Liver (tissue), 9 donors: ENCODE data around the gene TNK1. TPM values are rescaled to one million over a fixed set of nuclear protein-coding genes. Genes with fewer than 3 reads are reported as not detected.

Experiments used
- DNase-seq: peaks from one replicate; pipeline ENCODE4 v3.0.0-alpha.2; 2017; ENCODE audit warnings: low spot score
- H3K27ac ChIP-seq, 2 donors: one replicate each; pipeline ENCODE4 v1.7.0; 2013; ENCODE audit warnings: inconsistent platforms in 2 of 2, low read length in 2 of 2, control low read depth in 1 of 2, low read depth in 1 of 2, mild to moderate bottlenecking in 1 of 2
- H3K27me3 ChIP-seq, 4 donors: one replicate each; pipeline versions ENCODE4 v1.6.1 to v1.7.0; 2013; ENCODE audit warnings: low read length in 3 of 4, inconsistent platforms in 1 of 4, mild to moderate bottlenecking in 1 of 4, moderate library complexity in 1 of 4; ENCODE audit not compliant: control insufficient read depth in 4 of 4, insufficient read depth in 4 of 4
- H3K36me3 ChIP-seq, 4 donors: one replicate each; pipeline versions ENCODE4 v1.6.1 to v1.7.0; 2013; ENCODE audit warnings: low read length in 3 of 4, mild to moderate bottlenecking in 3 of 4, low read depth in 1 of 4, moderate library complexity in 1 of 4; ENCODE audit not compliant: control insufficient read depth in 4 of 4, insufficient read depth in 3 of 4
- H3K4me1 ChIP-seq, 4 donors: one replicate each; pipeline versions ENCODE4 v1.6.1 to v1.7.0; 2013; ENCODE audit warnings: low read length in 3 of 4, mild to moderate bottlenecking in 3 of 4, moderate library complexity in 1 of 4; ENCODE audit not compliant: control insufficient read depth in 4 of 4, insufficient read depth in 4 of 4
- H3K4me3 ChIP-seq, 3 donors: one replicate each; pipeline versions ENCODE4 v1.6.1 to v1.7.0; 2013; ENCODE audit warnings: low read length in 3 of 3, control low read depth in 1 of 3, low read depth in 1 of 3, mild to moderate bottlenecking in 1 of 3
- H3K9ac ChIP-seq, 2 donors: one replicate each; pipeline ENCODE4 v1.7.0; 2013; ENCODE audit warnings: low read length in 2 of 2, mild to moderate bottlenecking in 2 of 2, moderate library complexity in 2 of 2, control low read depth in 1 of 2, low read depth in 1 of 2
- H3K9me3 ChIP-seq, 4 donors: one replicate each; pipeline versions ENCODE4 v1.6.1 to v1.7.0; 2013; ENCODE audit warnings: low read length in 3 of 4; ENCODE audit not compliant: control insufficient read depth in 4 of 4
- EGR1 ChIP-seq, 2 donors: IDR thresholded peaks; 2 replicates each; pipeline ENCODE4 v1.6.1; 2016 to 2018; ENCODE audit warnings: antibody characterized with exemption in 2 of 2, low read depth in 2 of 2
- FOXA1 ChIP-seq: IDR thresholded peaks from 2 replicates; pipeline ENCODE4 v1.6.1; 2016; ENCODE audit warnings: antibody characterized with exemption
- FOXA2 ChIP-seq: IDR thresholded peaks from 2 replicates; pipeline ENCODE4 v1.6.1; 2016; ENCODE audit warnings: antibody characterized with exemption
- GABPA ChIP-seq, 2 donors: IDR thresholded peaks in 1 of 2; conservative IDR thresholded peaks in 1 of 2; 2 replicates each; pipeline ENCODE4 v1.6.1; 2016; ENCODE audit warnings: antibody characterized with exemption in 2 of 2, mild to moderate bottlenecking in 1 of 2, moderate library complexity in 1 of 2
- HNF4A ChIP-seq, 2 donors: conservative IDR thresholded peaks; 2 replicates each; pipeline ENCODE4 v1.6.1; 2016; ENCODE audit warnings: antibody characterized with exemption in 2 of 2, mild to moderate bottlenecking in 2 of 2
- HNF4G ChIP-seq: IDR thresholded peaks from 2 replicates; pipeline ENCODE4 v1.6.1; 2016; ENCODE audit warnings: antibody characterized with exemption
- JUND ChIP-seq, 2 donors: IDR thresholded peaks; 2 replicates each; pipeline ENCODE4 v1.6.1; 2016; ENCODE audit warnings: antibody characterized with exemption in 2 of 2
- NR2F2 ChIP-seq: IDR thresholded peaks from 2 replicates; pipeline ENCODE4 v1.6.1; 2016; ENCODE audit warnings: antibody characterized with exemption
- RAD21 ChIP-seq, 2 donors: IDR thresholded peaks; 2 replicates each; pipeline ENCODE4 v1.6.1; 2016; ENCODE audit warnings: antibody characterized with exemption in 2 of 2, mild to moderate bottlenecking in 2 of 2
- RXRA ChIP-seq, 2 donors: IDR thresholded peaks; 2 replicates each; pipeline ENCODE4 v1.6.1; 2017 to 2018; ENCODE audit warnings: antibody characterized with exemption in 2 of 2, mild to moderate bottlenecking in 1 of 2
- SP1 ChIP-seq: IDR thresholded peaks from 2 replicates; pipeline ENCODE4 v1.6.1; 2018; ENCODE audit warnings: antibody characterized with exemption, mild to moderate bottlenecking
- TAF1 ChIP-seq: conservative IDR thresholded peaks from 2 replicates; pipeline ENCODE4 v1.6.1; 2016; ENCODE audit warnings: antibody characterized with exemption, mild to moderate bottlenecking
- YY1 ChIP-seq: IDR thresholded peaks from 2 replicates; pipeline ENCODE4 v1.6.1; 2016; ENCODE audit warnings: antibody characterized with exemption, mild to moderate bottlenecking
- WGBS: extraction: QIAGEN DNeasy Blood & Tissue Kit; methylation state at CpG from one replicate; pipeline ENCODE4 v1.1.7; 2013; 5-methylcytosine and 5-hydroxymethylcytosine counted together
- polyA plus RNA-seq, 2 donors: library from polyadenylated mRNA; stranded (reverse) in 1 of 2; unstranded in 1 of 2; fragments of 200-250 nt in 1 of 2; fragments of >200 nt in 1 of 2; fragmentation: Nextera tagmentation in 1 of 2; extraction: Ambion mirVana in 1 of 2; gene quantifications; one replicate each; pipeline versions ENCODE4 v1.2.1 to v1.2.3, GENCODE V29; 2013 to 2015
- total RNA-seq, 2 donors: library from RNA; depleted of rRNA; stranded (reverse); fragments of >200 nt; gene quantifications; one replicate each; pipeline ENCODE4 v1.2.3, GENCODE V29; 2014
- TF ChIP-seq, protein P1 (sequence below): IDR thresholded peaks from 2 replicates; pipeline ENCODE4 v1.6.1; 2016; ENCODE audit warnings: antibody characterized with exemption
- TF ChIP-seq, protein P2 (sequence below): IDR thresholded peaks from 2 replicates; pipeline ENCODE4 v1.6.1; 2016; ENCODE audit warnings: antibody characterized with exemption
- TF ChIP-seq, protein P3 (sequence below): IDR thresholded peaks from 2 replicates; pipeline ENCODE4 v1.6.1; 2016; ENCODE audit warnings: antibody characterized with exemption, mild to moderate bottlenecking
- TF ChIP-seq, protein P4 (sequence below): fragments of 150-350 bp; IDR thresholded peaks from 2 replicates; pipeline ENCODE4 v1.5.1; 2017; ENCODE audit warnings: improper control_type of control experiment, low read depth, low read length; ENCODE audit not compliant: missing input control
- TF ChIP-seq, protein P5 (sequence below): IDR thresholded peaks from 2 replicates; pipeline ENCODE4 v1.6.1; 2016; ENCODE audit warnings: antibody characterized with exemption
- donor health status: healthy.
- donor health status: healthy.
- donor health status: healthy.
- donor health status: healthy.
- donor health status: healthy.

TNK1 gene
- total and polyA plus RNA-seq, 4 donors = 0.05 to 3.5 (median 2.5) TPM

DNA sequence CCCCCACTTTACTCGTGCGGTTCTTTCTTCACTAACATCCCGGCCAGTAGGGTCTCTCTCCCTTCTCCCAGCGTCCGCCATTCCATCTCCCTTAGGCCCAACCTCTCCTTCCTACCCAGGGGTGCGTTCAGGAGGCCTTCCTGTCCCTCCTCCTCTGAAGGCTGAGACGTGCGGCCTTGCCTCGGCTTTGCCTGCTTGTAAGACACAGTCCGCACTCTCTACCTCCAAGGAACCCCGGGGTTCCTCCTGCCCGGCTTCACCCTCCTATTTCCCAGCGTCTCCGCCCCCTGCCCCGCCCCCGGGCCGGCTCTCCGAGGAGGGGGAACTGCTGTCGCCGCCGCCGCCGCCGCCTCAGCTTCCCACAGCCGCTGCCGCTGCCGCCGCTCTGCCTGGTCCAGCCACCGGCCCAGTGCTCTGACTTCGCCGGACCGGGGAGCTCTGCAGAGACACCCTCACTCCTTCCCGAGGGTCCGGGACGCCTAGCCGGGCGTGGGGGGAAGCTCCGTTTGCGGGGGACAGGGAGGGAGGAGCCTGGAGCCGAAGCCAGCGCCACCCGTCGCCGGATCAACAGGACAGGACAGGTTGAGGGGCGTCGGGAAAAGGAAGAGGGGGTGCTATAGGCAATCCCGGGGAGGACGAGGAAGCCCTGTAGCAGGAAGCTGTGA lies 57.2 kb downstream of the TNK1 start (continued):
- TF ChIP-seq YY1 (no peak), GABPA (IDR thresholded peaks at IDR 0.05 in 1 of 2, conservative IDR thresholded peaks at IDR 0.05 in 1 of 2) (no peak), RXRA (IDR thresholded peaks at IDR 0.05) (no peak)

DNA sequence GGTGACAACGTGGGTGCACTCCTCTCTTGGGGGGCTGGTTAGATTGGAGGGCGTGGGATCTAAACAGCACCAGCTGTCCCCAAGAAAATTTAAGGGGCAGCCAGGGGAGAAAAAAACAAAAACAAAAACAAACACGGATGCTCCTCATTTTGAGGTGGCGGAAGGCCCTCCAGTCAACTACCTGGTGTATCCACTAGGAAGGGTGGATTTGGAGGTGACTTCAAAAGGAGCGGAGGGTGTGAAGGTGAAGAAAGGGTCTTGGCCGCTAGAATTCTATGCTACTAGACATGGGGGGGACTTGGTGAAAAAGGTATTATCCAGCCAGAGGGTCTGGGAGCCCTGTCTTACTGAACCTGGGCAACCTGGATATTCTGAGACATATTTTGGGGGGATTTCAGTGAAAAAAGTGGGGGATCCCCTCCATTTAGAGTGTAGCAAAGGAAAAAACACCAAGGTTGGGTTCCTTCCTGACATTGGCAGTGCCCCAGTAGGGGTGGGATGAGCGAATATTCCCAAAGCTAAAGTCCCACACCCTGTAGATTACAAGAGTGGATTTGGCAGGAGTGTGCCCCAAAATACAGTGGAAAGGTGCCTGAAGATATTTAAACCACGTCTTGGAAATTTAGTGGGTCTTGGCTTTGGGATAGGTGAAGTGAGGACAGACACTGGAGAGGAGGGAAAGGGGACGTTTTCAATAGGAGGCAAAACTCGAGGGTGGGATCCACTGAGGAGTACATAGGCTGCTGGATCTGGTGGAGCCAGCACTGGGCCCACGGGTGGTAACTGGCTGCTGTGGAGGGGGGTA lies 58.0 kb downstream of the TNK1 start:
- DNase-seq = no peak
- TF ChIP-seq, protein P1, sequence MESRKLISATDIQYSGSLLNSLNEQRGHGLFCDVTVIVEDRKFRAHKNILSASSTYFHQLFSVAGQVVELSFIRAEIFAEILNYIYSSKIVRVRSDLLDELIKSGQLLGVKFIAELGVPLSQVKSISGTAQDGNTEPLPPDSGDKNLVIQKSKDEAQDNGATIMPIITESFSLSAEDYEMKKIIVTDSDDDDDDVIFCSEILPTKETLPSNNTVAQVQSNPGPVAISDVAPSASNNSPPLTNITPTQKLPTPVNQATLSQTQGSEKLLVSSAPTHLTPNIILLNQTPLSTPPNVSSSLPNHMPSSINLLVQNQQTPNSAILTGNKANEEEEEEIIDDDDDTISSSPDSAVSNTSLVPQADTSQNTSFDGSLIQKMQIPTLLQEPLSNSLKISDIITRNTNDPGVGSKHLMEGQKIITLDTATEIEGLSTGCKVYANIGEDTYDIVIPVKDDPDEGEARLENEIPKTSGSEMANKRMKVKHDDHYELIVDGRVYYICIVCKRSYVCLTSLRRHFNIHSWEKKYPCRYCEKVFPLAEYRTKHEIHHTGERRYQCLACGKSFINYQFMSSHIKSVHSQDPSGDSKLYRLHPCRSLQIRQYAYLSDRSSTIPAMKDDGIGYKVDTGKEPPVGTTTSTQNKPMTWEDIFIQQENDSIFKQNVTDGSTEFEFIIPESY = no peak
- TF ChIP-seq, protein P2, sequence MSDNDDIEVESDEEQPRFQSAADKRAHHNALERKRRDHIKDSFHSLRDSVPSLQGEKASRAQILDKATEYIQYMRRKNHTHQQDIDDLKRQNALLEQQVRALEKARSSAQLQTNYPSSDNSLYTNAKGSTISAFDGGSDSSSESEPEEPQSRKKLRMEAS = no peak
- TF ChIP-seq RXRA (IDR thresholded peaks at IDR 0.05) (no peak), SP1 (no peak), GABPA (IDR thresholded peaks at IDR 0.05 in 1 of 2, conservative IDR thresholded peaks at IDR 0.05 in 1 of 2) (no peak), NR2F2 (no peak), JUND (IDR thresholded peaks at IDR 0.05) (no peak), EGR1 (IDR thresholded peaks at IDR 0.05; ENCODE audit: low read depth in 2 of 2) (no peak), TAF1 (no peak), HNF4A (conservative IDR thresholded peaks at IDR 0.05) (no peak), FOXA2 (no peak), HNF4G (no peak), FOXA1 (no peak), RAD21 (IDR thresholded peaks at IDR 0.05) (no peak), YY1 (no peak)
- TF ChIP-seq, protein P3, sequence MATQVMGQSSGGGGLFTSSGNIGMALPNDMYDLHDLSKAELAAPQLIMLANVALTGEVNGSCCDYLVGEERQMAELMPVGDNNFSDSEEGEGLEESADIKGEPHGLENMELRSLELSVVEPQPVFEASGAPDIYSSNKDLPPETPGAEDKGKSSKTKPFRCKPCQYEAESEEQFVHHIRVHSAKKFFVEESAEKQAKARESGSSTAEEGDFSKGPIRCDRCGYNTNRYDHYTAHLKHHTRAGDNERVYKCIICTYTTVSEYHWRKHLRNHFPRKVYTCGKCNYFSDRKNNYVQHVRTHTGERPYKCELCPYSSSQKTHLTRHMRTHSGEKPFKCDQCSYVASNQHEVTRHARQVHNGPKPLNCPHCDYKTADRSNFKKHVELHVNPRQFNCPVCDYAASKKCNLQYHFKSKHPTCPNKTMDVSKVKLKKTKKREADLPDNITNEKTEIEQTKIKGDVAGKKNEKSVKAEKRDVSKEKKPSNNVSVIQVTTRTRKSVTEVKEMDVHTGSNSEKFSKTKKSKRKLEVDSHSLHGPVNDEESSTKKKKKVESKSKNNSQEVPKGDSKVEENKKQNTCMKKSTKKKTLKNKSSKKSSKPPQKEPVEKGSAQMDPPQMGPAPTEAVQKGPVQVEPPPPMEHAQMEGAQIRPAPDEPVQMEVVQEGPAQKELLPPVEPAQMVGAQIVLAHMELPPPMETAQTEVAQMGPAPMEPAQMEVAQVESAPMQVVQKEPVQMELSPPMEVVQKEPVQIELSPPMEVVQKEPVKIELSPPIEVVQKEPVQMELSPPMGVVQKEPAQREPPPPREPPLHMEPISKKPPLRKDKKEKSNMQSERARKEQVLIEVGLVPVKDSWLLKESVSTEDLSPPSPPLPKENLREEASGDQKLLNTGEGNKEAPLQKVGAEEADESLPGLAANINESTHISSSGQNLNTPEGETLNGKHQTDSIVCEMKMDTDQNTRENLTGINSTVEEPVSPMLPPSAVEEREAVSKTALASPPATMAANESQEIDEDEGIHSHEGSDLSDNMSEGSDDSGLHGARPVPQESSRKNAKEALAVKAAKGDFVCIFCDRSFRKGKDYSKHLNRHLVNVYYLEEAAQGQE = no peak
- TF ChIP-seq, protein P4, sequence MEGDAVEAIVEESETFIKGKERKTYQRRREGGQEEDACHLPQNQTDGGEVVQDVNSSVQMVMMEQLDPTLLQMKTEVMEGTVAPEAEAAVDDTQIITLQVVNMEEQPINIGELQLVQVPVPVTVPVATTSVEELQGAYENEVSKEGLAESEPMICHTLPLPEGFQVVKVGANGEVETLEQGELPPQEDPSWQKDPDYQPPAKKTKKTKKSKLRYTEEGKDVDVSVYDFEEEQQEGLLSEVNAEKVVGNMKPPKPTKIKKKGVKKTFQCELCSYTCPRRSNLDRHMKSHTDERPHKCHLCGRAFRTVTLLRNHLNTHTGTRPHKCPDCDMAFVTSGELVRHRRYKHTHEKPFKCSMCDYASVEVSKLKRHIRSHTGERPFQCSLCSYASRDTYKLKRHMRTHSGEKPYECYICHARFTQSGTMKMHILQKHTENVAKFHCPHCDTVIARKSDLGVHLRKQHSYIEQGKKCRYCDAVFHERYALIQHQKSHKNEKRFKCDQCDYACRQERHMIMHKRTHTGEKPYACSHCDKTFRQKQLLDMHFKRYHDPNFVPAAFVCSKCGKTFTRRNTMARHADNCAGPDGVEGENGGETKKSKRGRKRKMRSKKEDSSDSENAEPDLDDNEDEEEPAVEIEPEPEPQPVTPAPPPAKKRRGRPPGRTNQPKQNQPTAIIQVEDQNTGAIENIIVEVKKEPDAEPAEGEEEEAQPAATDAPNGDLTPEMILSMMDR = no peak
- TF ChIP-seq, protein P5, sequence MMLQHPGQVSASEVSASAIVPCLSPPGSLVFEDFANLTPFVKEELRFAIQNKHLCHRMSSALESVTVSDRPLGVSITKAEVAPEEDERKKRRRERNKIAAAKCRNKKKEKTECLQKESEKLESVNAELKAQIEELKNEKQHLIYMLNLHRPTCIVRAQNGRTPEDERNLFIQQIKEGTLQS = no peak
- no peaks in the 10 kb centered on the region for H3K36me3 ChIP-seq
- H3K4me3 ChIP-seq = peak overlapping the region in 1 of 3 donors; percentile 26
- peaks cover 0 to 3% (median 0%) of the 10 kb centered on the region in 4 donors for H3K27me3 ChIP-seq
- H3K27ac ChIP-seq = no peak overlapping the region
- H3K4me1 ChIP-seq = peaks cover 20 to 48% (median 39%) of the 10 kb centered on the region in 4 donors
- 65% methylated on average over 11 of the region's 11 CpGs for WGBS
- H3K9ac ChIP-seq = no peak overlapping the region
- no peaks in the 10 kb centered on the region for H3K9me3 ChIP-seq
